ENCODE measurements around the gene SEC14L2. TPM values are rescaled to one million over a fixed set of nuclear protein-coding genes. Genes with fewer than 3 reads are reported as not detected.

SEC14L2 gene
- total RNA-seq, 1 donor from 2014 or later, result 5.7 TPM

DNA sequence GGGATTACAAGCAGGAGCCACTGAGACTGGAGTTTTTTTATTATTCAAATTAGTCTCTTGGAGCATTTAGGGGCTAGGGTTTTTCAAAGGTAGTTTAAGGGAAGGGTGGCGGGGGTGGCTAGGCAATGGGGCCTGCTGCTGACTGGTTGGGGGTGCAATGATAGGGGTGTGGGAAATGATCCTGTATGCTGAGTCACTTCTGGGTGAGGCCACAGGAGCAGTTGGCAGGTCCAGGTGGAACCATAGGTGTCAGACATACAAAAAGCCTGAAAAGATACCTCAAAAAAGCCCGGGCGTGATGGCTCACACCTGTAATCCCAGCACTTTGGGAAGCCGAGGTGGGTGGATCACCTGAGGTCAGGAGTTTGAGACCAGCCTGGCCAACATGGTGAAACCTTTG, 42.4 kb downstream of the SEC14L2 start:
- Histone ChIP-seq H4K20me1 (ENCODE audit: low read depth) (no peaks in the 10 kb centered on the region), H3K36me3 (no peaks in the 10 kb centered on the region), H2AFZ (replicated peaks) (no peak overlapping the region), H3K4me3 (no peak overlapping the region), H3K9me3 (ENCODE audit: low read depth) (no peaks in the 10 kb centered on the region), H3K79me2 (ENCODE audit: low read depth) (no peaks in the 10 kb centered on the region), H3K27ac (no peak overlapping the region), H3K27me3 (no peaks in the 10 kb centered on the region), H3K4me2 (no peak overlapping the region), H3K4me1 (no peaks in the 10 kb centered on the region), H3F3A (ENCODE audit: low read depth) (peaks cover 2% of the 10 kb centered on the region), H3K9ac (no peak overlapping the region)
- Mint-ChIP-seq H3K9me3 (no peaks in the 10 kb centered on the region), H3K4me1 (peaks cover 13% of the 10 kb centered on the region), H3K4me3 (no peak overlapping the region), H3K36me3 (no peaks in the 10 kb centered on the region), H3K27me3 (ENCODE audit: insufficient read depth, low read depth) (no peaks in the 10 kb centered on the region), H3K27ac (no peak overlapping the region)
- DNase-seq (ENCODE audit: low spot score), result no peak
- TF ChIP-seq, protein P1, sequence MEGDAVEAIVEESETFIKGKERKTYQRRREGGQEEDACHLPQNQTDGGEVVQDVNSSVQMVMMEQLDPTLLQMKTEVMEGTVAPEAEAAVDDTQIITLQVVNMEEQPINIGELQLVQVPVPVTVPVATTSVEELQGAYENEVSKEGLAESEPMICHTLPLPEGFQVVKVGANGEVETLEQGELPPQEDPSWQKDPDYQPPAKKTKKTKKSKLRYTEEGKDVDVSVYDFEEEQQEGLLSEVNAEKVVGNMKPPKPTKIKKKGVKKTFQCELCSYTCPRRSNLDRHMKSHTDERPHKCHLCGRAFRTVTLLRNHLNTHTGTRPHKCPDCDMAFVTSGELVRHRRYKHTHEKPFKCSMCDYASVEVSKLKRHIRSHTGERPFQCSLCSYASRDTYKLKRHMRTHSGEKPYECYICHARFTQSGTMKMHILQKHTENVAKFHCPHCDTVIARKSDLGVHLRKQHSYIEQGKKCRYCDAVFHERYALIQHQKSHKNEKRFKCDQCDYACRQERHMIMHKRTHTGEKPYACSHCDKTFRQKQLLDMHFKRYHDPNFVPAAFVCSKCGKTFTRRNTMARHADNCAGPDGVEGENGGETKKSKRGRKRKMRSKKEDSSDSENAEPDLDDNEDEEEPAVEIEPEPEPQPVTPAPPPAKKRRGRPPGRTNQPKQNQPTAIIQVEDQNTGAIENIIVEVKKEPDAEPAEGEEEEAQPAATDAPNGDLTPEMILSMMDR (IDR thresholded peaks at IDR 0.05), result no peak
- TF ChIP-seq EZH2 (IDR thresholded peaks at IDR 0.05), result no peak
- no peak for TF ChIP-seq EZH2phosphoT487 (IDR thresholded peaks at IDR 0.05)

DNA sequence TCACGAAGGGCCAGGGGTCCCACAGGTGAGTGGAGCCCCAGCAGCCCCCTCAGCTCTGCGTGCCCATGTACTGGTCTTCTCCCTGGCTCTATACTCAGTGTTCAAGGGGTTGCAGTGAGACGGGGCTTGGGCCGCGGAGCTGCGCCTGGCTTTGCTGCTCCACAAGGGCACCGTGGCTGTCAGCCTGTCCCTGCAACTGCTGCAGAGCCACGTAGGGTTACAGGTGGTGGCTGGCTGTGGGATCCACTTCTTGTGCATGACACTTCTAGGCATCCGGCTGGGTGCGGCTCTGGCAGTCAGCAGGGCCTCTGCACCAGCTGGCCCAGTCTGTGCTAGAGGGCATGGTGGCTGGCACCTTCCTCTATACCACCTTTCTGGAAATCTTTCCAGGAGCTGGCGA, 43.0 kb downstream of the SEC14L2 start:
- Histone ChIP-seq H3K9me3 (ENCODE audit: low read depth) (no peaks in the 10 kb centered on the region), H3K9ac (no peak overlapping the region), H3K4me2 (no peak overlapping the region), H3F3A (ENCODE audit: low read depth) (peaks cover 8% of the 10 kb centered on the region), H3K79me2 (ENCODE audit: low read depth) (no peaks in the 10 kb centered on the region), H3K27ac (no peak overlapping the region), H4K20me1 (ENCODE audit: low read depth) (no peaks in the 10 kb centered on the region), H2AFZ (replicated peaks) (no peak overlapping the region), H3K36me3 (no peaks in the 10 kb centered on the region), H3K4me3 (no peak overlapping the region), H3K27me3 (no peaks in the 10 kb centered on the region), H3K4me1 (peaks cover 4% of the 10 kb centered on the region)
- H3K27me3 Mint-ChIP-seq (ENCODE audit: insufficient read depth, low read depth), result peaks cover 3% of the 10 kb centered on the region
- H3K4me3 Mint-ChIP-seq, result no peak overlapping the region
- no peak overlapping the region for H3K27ac Mint-ChIP-seq
- no peaks in the 10 kb centered on the region for H3K9me3 Mint-ChIP-seq
- DNase-seq (ENCODE audit: low spot score), result no peak
- no peak for TF ChIP-seq EZH2phosphoT487 (IDR thresholded peaks at IDR 0.05)
- TF ChIP-seq EZH2 (IDR thresholded peaks at IDR 0.05), result no peak
- TF ChIP-seq, protein P1 (IDR thresholded peaks at IDR 0.05), result no peak
- peaks cover 19% of the 10 kb centered on the region for H3K4me1 Mint-ChIP-seq
- H3K36me3 Mint-ChIP-seq, result no peaks in the 10 kb centered on the region

DNA sequence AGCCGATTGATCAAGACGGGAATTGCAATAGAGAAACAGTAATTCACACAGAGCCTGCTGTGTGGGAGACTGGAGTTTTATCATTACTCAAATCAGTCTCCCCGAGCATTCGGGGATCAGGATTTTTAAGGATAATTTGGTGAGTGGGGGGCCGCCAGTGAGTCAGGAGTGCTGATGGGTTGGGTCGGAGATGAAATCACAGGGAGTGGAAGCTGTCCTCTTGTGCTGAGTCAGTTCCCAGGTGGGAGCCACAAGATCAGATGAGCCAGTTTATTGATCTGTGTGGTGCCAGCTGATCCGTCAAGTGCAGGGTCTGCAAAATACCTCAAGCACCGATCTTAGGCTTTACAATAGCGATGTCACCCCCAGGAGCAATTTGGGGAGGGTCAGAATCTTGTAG, 44.3 kb downstream of the SEC14L2 start:
- peaks cover 3% of the 10 kb centered on the region for H3K27me3 Mint-ChIP-seq (ENCODE audit: insufficient read depth, low read depth)
- no peaks in the 10 kb centered on the region for H3K36me3 ChIP-seq

DNA sequence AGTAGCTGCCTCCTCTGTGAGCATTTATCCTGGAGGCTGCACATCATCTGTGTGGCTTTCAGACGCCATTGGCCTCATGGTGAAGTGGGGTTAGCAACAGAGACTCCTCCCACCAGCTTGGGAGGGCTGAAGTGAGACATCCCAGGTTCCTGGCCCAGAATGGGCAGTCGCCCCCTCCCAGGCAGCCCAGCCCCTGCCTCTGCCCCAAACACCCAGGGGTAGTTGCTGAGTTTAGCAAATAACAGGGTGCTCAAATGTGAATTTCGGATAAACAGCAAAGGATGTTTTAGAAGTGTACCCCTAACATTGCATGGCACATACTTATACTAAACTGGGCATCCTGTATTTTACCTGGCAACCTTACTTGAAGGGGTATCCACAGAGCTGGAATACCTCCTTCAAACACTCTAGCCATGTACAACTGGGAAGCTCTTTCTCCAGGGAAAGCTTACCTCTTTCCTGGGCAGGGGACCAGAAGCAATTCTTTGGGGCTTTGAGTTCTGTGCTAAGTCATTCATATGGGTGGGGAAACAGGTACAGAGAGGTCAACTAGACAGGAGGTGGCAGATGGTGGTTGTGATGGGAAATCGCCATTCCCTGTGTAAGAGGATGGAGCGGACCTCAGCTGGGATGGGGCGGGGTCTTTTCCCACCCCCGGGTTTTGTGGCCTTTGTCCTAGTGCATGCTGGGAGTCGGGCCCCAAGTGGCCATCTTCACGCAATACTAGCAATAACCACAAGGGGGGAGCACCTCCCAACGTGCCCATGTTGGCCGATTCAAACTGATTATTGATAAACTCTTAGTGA, 48.0 kb downstream of the SEC14L2 start:
- H3K27ac ChIP-seq, result no peak overlapping the region
- H4K20me1 ChIP-seq (ENCODE audit: low read depth), result no peaks in the 10 kb centered on the region
- TF ChIP-seq EZH2phosphoT487 (IDR thresholded peaks at IDR 0.05) (no peak), EZH2 (IDR thresholded peaks at IDR 0.05) (no peak)
- TF ChIP-seq, protein P1 (IDR thresholded peaks at IDR 0.05), result peak; percentile 83
- peaks cover 3% of the 10 kb centered on the region for H3K27me3 Mint-ChIP-seq (ENCODE audit: insufficient read depth, low read depth)
- H3K9ac ChIP-seq, result no peak overlapping the region
- H3K27ac Mint-ChIP-seq, result peak overlapping the region; percentile 72
- H2AFZ ChIP-seq (replicated peaks), result peak overlapping the region; percentile 27
- H3K4me3 Mint-ChIP-seq, result no peak overlapping the region
- H3K4me1 Mint-ChIP-seq, result peaks cover 20% of the 10 kb centered on the region
- peaks cover 6% of the 10 kb centered on the region for H3K4me1 ChIP-seq
- no peaks in the 10 kb centered on the region for H3K79me2 ChIP-seq (ENCODE audit: low read depth)
- no peak overlapping the region for H3K4me3 ChIP-seq
- peak overlapping the region; percentile 41 for H3K4me2 ChIP-seq
- no peaks in the 10 kb centered on the region for H3K36me3 Mint-ChIP-seq
- DNase-seq (ENCODE audit: low spot score), result peak; percentile 82
- H3K9me3 ChIP-seq (ENCODE audit: low read depth), result no peaks in the 10 kb centered on the region
- peaks cover 9% of the 10 kb centered on the region for H3F3A ChIP-seq (ENCODE audit: low read depth)
- H3K9me3 Mint-ChIP-seq, result no peaks in the 10 kb centered on the region
- H3K36me3 ChIP-seq, result no peaks in the 10 kb centered on the region
- no peaks in the 10 kb centered on the region for H3K27me3 ChIP-seq

More for the DNA sequence above, 44.3 kb downstream of the SEC14L2 start:
- H3F3A ChIP-seq (ENCODE audit: low read depth), result peaks cover 9% of the 10 kb centered on the region
- H3K79me2 ChIP-seq (ENCODE audit: low read depth), result no peaks in the 10 kb centered on the region
- Mint-ChIP-seq H3K9me3 (no peaks in the 10 kb centered on the region), H3K4me3 (no peak overlapping the region), H3K4me1 (peaks cover 20% of the 10 kb centered on the region), H3K36me3 (no peaks in the 10 kb centered on the region), H3K27ac (peak overlapping the region; percentile 33)
- H3K27ac ChIP-seq, result no peak overlapping the region
- no peak for DNase-seq (ENCODE audit: low spot score)
- no peaks in the 10 kb centered on the region for H3K9me3 ChIP-seq (ENCODE audit: low read depth)
- H3K27me3 ChIP-seq, result no peaks in the 10 kb centered on the region
- no peak overlapping the region for H3K4me3 ChIP-seq
- no peaks in the 10 kb centered on the region for H4K20me1 ChIP-seq (ENCODE audit: low read depth)
- H2AFZ ChIP-seq (replicated peaks), result no peak overlapping the region
- H3K4me2 ChIP-seq, result no peak overlapping the region
- no peak overlapping the region for H3K9ac ChIP-seq
- TF ChIP-seq EZH2phosphoT487 (IDR thresholded peaks at IDR 0.05), result no peak
- H3K4me1 ChIP-seq, result peaks cover 6% of the 10 kb centered on the region
